GM12878 (cell line): ENCODE measurements around the gene FAHD2A. TPM values are rescaled to one million over a fixed set of nuclear protein-coding genes. Genes with fewer than 3 reads are reported as not detected.

Experiments used
- ATAC-seq: fragments of 200-7000 bp; cut with Tn5 transposase; 3 replicates; pipeline ENCODE4 v1.9.1; 2020; ENCODE audit warnings: mild to moderate bottlenecking, moderate library complexity
- BruUV-seq: library from RNA; stranded (reverse); fragments of 400-500 nt; replicated peaks from 2 replicates; lab custom pipeline; 2021; lab: Mats Ljungman, UMichigan
- CTCF ChIA-PET: fragments of 300-600 bp; sonication (Branson Sonifier 250); formaldehyde crosslinking; extraction: SDS; loops from one replicate; lab custom pipeline; 2021; ENCODE audit warnings: inconsistent platforms; lab: Yijun Ruan, JAX
- POLR2A ChIA-PET: fragments of 350-600 bp; formaldehyde crosslinking; extraction: SDS; loops from one replicate; lab custom pipeline; 2021; ENCODE audit warnings: inconsistent platforms; lab: Charles Lee
- RAD21 ChIA-PET: fragments of 300-600 bp; sonication (Branson Sonifier 250); formaldehyde crosslinking; loops from one replicate; lab custom pipeline; 2023; ENCODE audit warnings: antibody characterized with exemption; ENCODE audit not compliant: unreplicated experiment; lab: Charles Lee
- SMC1A ChIA-PET: fragments of 300-600 bp; sonication (Branson Sonifier 250); formaldehyde crosslinking; loops from one replicate; lab custom pipeline; 2023; ENCODE audit not compliant: unreplicated experiment, uncharacterized antibody; lab: Charles Lee
- DNase-seq: peaks from one replicate; pipeline ENCODE4 v3.0.0-alpha.2; 2011; ENCODE audit warnings: low read depth, low spot score
- FAIRE-seq: peaks from 3 replicates; lab custom pipeline; 2011; peaks lifted over from hg19 to GRCh38; lab: Jason Lieb, UNC
- H2AFZ ChIP-seq: 2 replicates; pipeline ENCODE4 v1.6.0; 2011; ENCODE audit warnings: low read depth, low read length, control low read depth; ENCODE audit not compliant: control insufficient read depth
- H3K27ac ChIP-seq: 2 replicates; pipeline ENCODE4 v1.5.1; 2011; ENCODE audit warnings: control low read depth; ENCODE audit not compliant: control insufficient read depth, insufficient read depth
- H3K27me3 ChIP-seq, 2 experiments: replicated peaks in 1 of 2; 2 replicates each; pipeline versions ENCODE4 v1.6.0 to v1.6.1; 2011; ENCODE audit warnings: low read length in 1 of 2; ENCODE audit not compliant: control insufficient read depth in 2 of 2, insufficient read depth in 2 of 2
- H3K36me3 ChIP-seq, 2 experiments: 2 replicates each; pipeline ENCODE4 v1.5.1; 2011; ENCODE audit warnings: low read length in 1 of 2; ENCODE audit not compliant: control insufficient read depth in 2 of 2, insufficient read depth in 2 of 2
- H3K4me1 ChIP-seq: 2 replicates; pipeline ENCODE4 v1.6.1; 2011; ENCODE audit warnings: mild to moderate bottlenecking, low read length, moderate library complexity, mixed read lengths; ENCODE audit not compliant: control insufficient read depth, insufficient read depth
- H3K4me2 ChIP-seq: 2 replicates; pipeline ENCODE4 v1.6.0; 2011; ENCODE audit warnings: control low read depth; ENCODE audit not compliant: control insufficient read depth, insufficient read depth
- H3K4me3 ChIP-seq: fragments of 200-600 bp; sonication (generic); 2 replicates; pipeline ENCODE4 v1.5.1; 2016
- H3K79me2 ChIP-seq: 2 replicates; pipeline ENCODE4 v1.6.0; 2011; ENCODE audit warnings: low read length; ENCODE audit not compliant: control insufficient read depth, insufficient read depth
- H3K9ac ChIP-seq: 2 replicates; pipeline ENCODE4 v1.8.0; 2011; ENCODE audit warnings: low read length, control low read depth, mixed read lengths; ENCODE audit not compliant: control insufficient read depth, insufficient read depth
- H3K9me3 ChIP-seq: replicated peaks from 3 replicates; pipeline ENCODE4 v1.5.1; 2011; ENCODE audit warnings: mild to moderate bottlenecking, low read length; ENCODE audit not compliant: control insufficient read depth, insufficient read depth
- H4K20me1 ChIP-seq: 2 replicates; pipeline ENCODE4 v1.6.0; 2011; ENCODE audit not compliant: control insufficient read depth, insufficient read depth
- ATF2 ChIP-seq: IDR thresholded peaks from 2 replicates; pipeline ENCODE4 v1.6.1; 2012; ENCODE audit warnings: low read length, inconsistent platforms
- CEBPZ ChIP-seq: fragments of 150-350 bp; IDR thresholded peaks from 2 replicates; pipeline ENCODE4 v1.6.1; 2016; ENCODE audit warnings: low read depth, low read length
- CHD1 ChIP-seq: IDR thresholded peaks from 2 replicates; pipeline ENCODE4 v1.6.1; 2012; ENCODE audit warnings: low read depth, low read length, improper control_type of control experiment
- CREM ChIP-seq: IDR thresholded peaks from 2 replicates; pipeline ENCODE4 v1.6.1; 2014; ENCODE audit warnings: antibody characterized with exemption, low read depth
- HDAC6 ChIP-seq: fragments of 200-600 bp; sonication (generic); IDR thresholded peaks from one replicate; pipeline ENCODE4 v1.8.0; 2017; ENCODE audit warnings: antibody characterized with exemption; ENCODE audit not compliant: unreplicated experiment
- IRF3 ChIP-seq: fragments of 450-650 bp; IDR thresholded peaks from 2 replicates; pipeline ENCODE4 v1.6.1; 2014; ENCODE audit warnings: mild to moderate bottlenecking
- IRF4 ChIP-seq: IDR thresholded peaks from 2 replicates; pipeline ENCODE4 v1.6.1; 2011; ENCODE audit warnings: low read depth, low read length
- NR2F1 ChIP-seq: fragments of 450-650 bp; conservative IDR thresholded peaks from 2 replicates; pipeline ENCODE4 v1.6.1; 2017; ENCODE audit warnings: mild to moderate bottlenecking
- PAX8 ChIP-seq: fragments of 450-650 bp; IDR thresholded peaks from 2 replicates; pipeline ENCODE4 v1.6.1; 2017; ENCODE audit warnings: mild to moderate bottlenecking, moderate library complexity
- PML ChIP-seq: IDR thresholded peaks from 2 replicates; pipeline ENCODE4 v1.6.1; 2012; ENCODE audit warnings: low read length, inconsistent platforms
- POLR2AphosphoS2 ChIP-seq: IDR thresholded peaks from 2 replicates; pipeline ENCODE4 v1.6.1; 2011; ENCODE audit warnings: low read depth, mild to moderate bottlenecking, low read length, improper control_type of control experiment, moderate library complexity
- POU2F2 ChIP-seq: IDR thresholded peaks from 3 replicates; pipeline ENCODE4 v1.6.1; 2011; ENCODE audit warnings: low read depth, mild to moderate bottlenecking, low read length, borderline replicate concordance
- RELA ChIP-seq: fragments of 450-650 bp; IDR thresholded peaks from 2 replicates; pipeline ENCODE4 v1.8.0; 2014; ENCODE audit warnings: borderline replicate concordance; ENCODE audit not compliant: partially characterized antibody
- SIX5 ChIP-seq: IDR thresholded peaks from 2 replicates; pipeline ENCODE4 v1.6.1; 2011; ENCODE audit warnings: mild to moderate bottlenecking, low read depth, low read length, moderate library complexity; ENCODE audit not compliant: severe bottlenecking
- TCF12 ChIP-seq: IDR thresholded peaks from 2 replicates; pipeline ENCODE4 v1.6.1; 2011; ENCODE audit warnings: low read depth, mild to moderate bottlenecking, low read length
- ZBTB4 ChIP-seq: fragments of 450-650 bp; formaldehyde crosslinking; IDR thresholded peaks from 2 replicates; pipeline ENCODE4 v1.4.0; 2022; ENCODE audit warnings: mild to moderate bottlenecking, moderate library complexity
- ZNF217 ChIP-seq: fragments of 450-650 bp; IDR thresholded peaks from 2 replicates; pipeline ENCODE4 v1.6.1; 2017; ENCODE audit warnings: antibody characterized with exemption, mild to moderate bottlenecking
- ZSCAN29 ChIP-seq: fragments of 450-650 bp; IDR thresholded peaks from 2 replicates; pipeline ENCODE4 v1.6.1; 2017; ENCODE audit warnings: mild to moderate bottlenecking, moderate library complexity
- WGBS: methylation state at CpG from one replicate; pipeline ENCODE4 v1.1.6; 2016; ENCODE audit warnings: low lambda C conversion rate; ENCODE audit not compliant: insufficient replicate concordance, insufficient coverage; ENCODE audit errors: missing lambda C conversion rate; 5-methylcytosine and 5-hydroxymethylcytosine counted together
- in situ Hi-C: fragments of 300-500 bp; cut with MboI; formaldehyde crosslinking; loops from 9 replicates; pipeline ENCODE4 v1.14.3; 2018; ENCODE audit warnings: mixed read lengths
- intact Hi-C: fragments of 100-400 bp; cut with micrococcal nuclease; formaldehyde crosslinking; loops from one replicate; pipeline ENCODE4 v1.14.2; 2022; ENCODE audit not compliant: unreplicated experiment
- polyA plus RNA-seq, 11 experiments: library from polyadenylated mRNA; depleted of rRNA in 4 of 11; unstranded in 6 of 11; stranded (reverse) in 5 of 11; fragments of >200 nt; fragmentation: Nextera tagmentation in 4 of 11; fragmentation: Illumina TruSeq in 1 of 11; extraction: Ambion mirVana in 4 of 11; extraction: Trizol in 1 of 11; gene quantifications; 1 replicate in 1 of 11; 2 replicates in 10 of 11; pipeline versions ENCODE4 v1.2.1 to v1.2.3, GENCODE V29; 2011 to 2016; ENCODE audit warnings: inconsistent platforms in 2 of 11, missing spikeins in 2 of 11, low read depth in 1 of 11
- total RNA-seq, 4 experiments: library from RNA; depleted of rRNA in 3 of 4; stranded (reverse); fragments of >200 nt in 3 of 4; fragmentation: Illumina TruSeq in 1 of 4; extraction: Trizol in 1 of 4; gene quantifications; 2 replicates each; pipeline versions ENCODE4 v1.2.1 to v1.2.3, GENCODE V29; 2013 to 2021

FAHD2A gene
- total and polyA plus RNA-seq, 10 of the 15 experiments (the other 5 are each of a cell fraction or from before 2014, with no cell fraction given), result 11.2 to 38.2 (median 25.1) TPM

- Histone ChIP-seq H3K4me1 (no peaks in the 10 kb centered on the region), H2AFZ (no peak overlapping the region), H3K4me2 (no peak overlapping the region), H3K27me3 (no peaks in the 10 kb centered on the region; a peak in 2 of 4 replicates), H3K9me3 (no peaks in the 10 kb centered on the region), H3K36me3 (no peaks in the 10 kb centered on the region), H4K20me1 (no peaks in the 10 kb centered on the region), H3K79me2 (no peaks in the 10 kb centered on the region), H3K27ac (no peak overlapping the region), H3K4me3 (no peak overlapping the region), H3K9ac (no peak overlapping the region)
- 12% methylated on average over 6 of the region's 6 CpGs for WGBS
- ATAC-seq (no peak), FAIRE-seq (no peak), DNase-seq (no peak)
- SMC1A ChIA-PET, result no interaction called here
- POLR2A ChIA-PET, result no interaction called here
- intact Hi-C loops, result no loop called here
- CTCF ChIA-PET, result no interaction called here
- in situ Hi-C loops, result no loop called here
- no TSS peak for BruUV-seq
- RAD21 ChIA-PET, result no interaction called here
- TF ChIP-seq PAX8, result no peak
- no peak for TF ChIP-seq IRF4
- TF ChIP-seq ATF2, result no peak
- no peak for TF ChIP-seq ZSCAN29
- TF ChIP-seq HDAC6, result no peak
- no peak for TF ChIP-seq CREM
- no peak for TF ChIP-seq CEBPZ
- TF ChIP-seq CHD1, result no peak
- TF ChIP-seq POLR2AphosphoS2, result no peak
- TF ChIP-seq PML, result no peak
- no peak for TF ChIP-seq ZNF217
- TF ChIP-seq SIX5, result no peak
- TF ChIP-seq RELA, result no peak
- TF ChIP-seq NR2F1, result no peak
- no peak for TF ChIP-seq ZBTB4
- TF ChIP-seq TCF12, result no peak
- TF ChIP-seq POU2F2, result no peak
- TF ChIP-seq IRF3, result no peak
Measured at GRCh38 chr2:95357717-95358280, 44.7 kb upstream of the FAHD2A start.
